ENCODE results near the gene POMGNT1. TPM values are rescaled to one million over a fixed set of nuclear protein-coding genes. Genes with fewer than 3 reads are reported as not detected.

The POMGNT1 gene
- total RNA-seq, 2 experiments from 2014 or later, result 52.8 to 59.0 TPM

- ChIA-PET CTCF (no interaction called here), POLR2A (no interaction called here)
Observed at GRCh38 chr1:46219551-46220520, 21.6 kb upstream of the POMGNT1 start.

GRCh38 chr1:46218443-46218842, 20.2 kb upstream of the POMGNT1 start:
- ChIA-PET CTCF (no interaction called here), POLR2A (no interaction called here)

- POLR2A ChIA-PET, result no interaction called here
- CTCF ChIA-PET, result no interaction called here
Observed at GRCh38 chr1:46215504-46215903, 17.3 kb upstream of the POMGNT1 start.

GRCh38 chr1:46211051-46211450, 12.8 kb upstream of the POMGNT1 start:
- POLR2A ChIA-PET, result no interaction called here
- CTCF ChIA-PET, result interaction anchor here (1.2 kb wide), 1 partner anchor 12 kb away, joined by 3 read pairs; no protein-coding TSS in a partner anchor

DNA sequence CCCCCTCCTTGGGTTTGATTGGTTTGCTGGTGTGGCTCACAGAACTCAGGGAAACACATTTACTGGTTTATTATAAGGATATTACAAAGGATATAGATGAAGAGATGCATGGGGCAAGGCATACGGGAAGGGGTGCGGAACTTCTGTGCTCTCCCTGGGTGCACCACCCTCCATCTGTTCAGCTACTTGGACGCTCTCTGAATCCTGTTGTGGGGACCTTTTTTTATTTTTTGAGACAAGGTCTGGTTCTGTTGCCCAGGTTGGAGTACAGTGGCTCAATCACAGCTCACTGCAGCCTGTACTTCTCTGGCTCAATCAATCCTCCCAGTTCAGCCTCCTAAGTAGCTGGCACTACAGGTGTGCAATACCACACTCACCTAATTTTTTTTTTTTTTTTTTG, 12.3 kb upstream of the POMGNT1 start:
- ChIA-PET CTCF (interaction anchor here (1.2 kb wide), 1 partner anchor 13 kb away, joined by 3 read pairs; no protein-coding TSS in a partner anchor), POLR2A (no interaction called here)

DNA sequence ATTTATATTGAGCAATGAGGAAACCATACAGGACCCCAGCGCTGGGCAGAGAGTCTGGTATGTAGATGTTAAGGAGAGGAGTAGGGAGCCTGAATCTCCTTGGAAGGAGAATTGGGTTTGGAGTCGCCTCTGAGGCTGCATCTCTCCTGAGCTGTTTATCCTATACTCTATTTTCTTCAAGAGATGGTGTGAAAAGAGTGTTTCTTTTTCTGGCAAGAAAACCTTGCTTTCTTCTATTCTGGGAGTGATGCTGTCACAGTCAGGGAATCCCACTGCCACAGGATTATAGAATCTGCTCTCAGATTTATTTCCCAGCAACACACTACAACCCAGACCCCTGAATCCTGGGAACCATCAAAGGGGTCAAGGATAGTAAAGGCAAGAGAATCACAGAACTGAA, 8.2 kb upstream of the POMGNT1 start:
- ChIA-PET CTCF (no interaction called here), POLR2A (no interaction called here)

- POLR2A ChIA-PET, result no interaction called here
- CTCF ChIA-PET, result no interaction called here
Observed at GRCh38 chr1:46205791-46206190, 7.6 kb upstream of the POMGNT1 start.

GRCh38 chr1:46205141-46205540, 6.9 kb upstream of the POMGNT1 start:
- ChIA-PET POLR2A (no interaction called here), CTCF (no interaction called here)

GRCh38 chr1:46204406-46204742, 6.1 kb upstream of the POMGNT1 start:
- ChIA-PET POLR2A (no interaction called here), CTCF (interaction anchor here (0.6 kb wide), 1 partner anchor 200 kb away, joined by 4 read pairs; no protein-coding TSS in a partner anchor)

- CTCF ChIA-PET, result interaction anchor here (0.9 kb wide), 1 partner anchor 20 kb away, joined by 3 read pairs; no protein-coding TSS in a partner anchor
- POLR2A ChIA-PET, result interaction anchor here (0.6 kb wide), 1 partner anchor 130 kb away, joined by 8 read pairs; no protein-coding TSS in a partner anchor
Observed at GRCh38 chr1:46203738-46204405, 5.6 kb upstream of the POMGNT1 start.

GRCh38 chr1:46199233-46199749, 1.1 kb upstream of the POMGNT1 start:
- CTCF ChIA-PET, result interaction anchor here (0.5 to 2.2 kb wide), 2 partner anchors 24 to 39 kb away, joined by 4 to 11 read pairs; no protein-coding TSS in a partner anchor
- POLR2A ChIA-PET, result no interaction called here

DNA sequence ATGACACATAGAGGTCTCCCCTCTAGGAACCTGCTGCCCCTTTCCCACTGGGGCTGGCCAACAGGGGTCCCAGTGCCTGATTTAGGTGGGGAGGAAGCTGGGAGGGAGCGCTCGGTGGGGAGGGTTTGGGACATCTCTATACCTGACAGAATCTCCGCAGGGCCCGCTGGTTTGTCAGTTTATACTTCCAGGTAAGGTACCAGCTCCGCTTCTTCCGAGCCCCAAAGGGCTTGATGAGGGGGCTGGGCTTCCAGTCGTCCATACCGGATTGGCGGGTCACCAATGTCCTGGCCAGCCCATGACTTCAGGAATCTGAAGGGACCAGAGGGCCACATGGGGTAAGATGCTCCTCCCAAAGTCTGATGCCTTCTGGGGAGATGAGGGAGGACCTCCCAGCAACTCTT, 672 bp downstream of the POMGNT1 start:
- CTCF ChIA-PET, result interaction anchor here (0.8 kb wide), 1 partner anchor 49 kb away, joined by 3 read pairs; no protein-coding TSS in a partner anchor
- POLR2A ChIA-PET, result interaction anchor here (0.7 kb wide), 1 partner anchor 83 kb away, joined by 3 read pairs; no protein-coding TSS in a partner anchor

DNA sequence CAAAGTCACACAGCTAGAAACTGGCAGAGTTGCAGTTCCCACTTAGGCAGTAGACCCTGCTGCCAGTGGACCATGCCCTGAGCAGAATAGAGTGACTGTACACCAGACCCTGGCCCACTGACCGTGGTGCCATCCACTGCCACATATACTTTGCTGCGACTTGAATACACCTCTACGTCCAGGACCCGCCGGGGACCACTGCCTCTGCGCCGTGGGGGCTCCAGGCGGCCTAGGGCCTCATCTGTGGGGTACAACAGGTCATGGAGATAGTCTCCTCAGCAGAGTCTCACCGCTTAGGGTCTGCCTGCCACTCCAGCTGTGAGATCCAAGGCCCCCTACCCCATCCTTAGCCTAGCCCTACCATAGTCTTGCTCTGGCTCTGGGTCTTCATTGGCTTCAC, 1.6 kb downstream of the POMGNT1 start:
- CTCF ChIA-PET, result interaction anchor here (1.5 kb wide), 1 partner anchor 17 kb away, joined by 3 read pairs; no protein-coding TSS in a partner anchor

GRCh38 chr1:46194641-46195193, 3.5 kb downstream of the POMGNT1 start:
- CTCF ChIA-PET, result no interaction called here
- POLR2A ChIA-PET, result no interaction called here

More for the DNA sequence above, 1.6 kb downstream of the POMGNT1 start:
- POLR2A ChIA-PET, result no interaction called here

DNA sequence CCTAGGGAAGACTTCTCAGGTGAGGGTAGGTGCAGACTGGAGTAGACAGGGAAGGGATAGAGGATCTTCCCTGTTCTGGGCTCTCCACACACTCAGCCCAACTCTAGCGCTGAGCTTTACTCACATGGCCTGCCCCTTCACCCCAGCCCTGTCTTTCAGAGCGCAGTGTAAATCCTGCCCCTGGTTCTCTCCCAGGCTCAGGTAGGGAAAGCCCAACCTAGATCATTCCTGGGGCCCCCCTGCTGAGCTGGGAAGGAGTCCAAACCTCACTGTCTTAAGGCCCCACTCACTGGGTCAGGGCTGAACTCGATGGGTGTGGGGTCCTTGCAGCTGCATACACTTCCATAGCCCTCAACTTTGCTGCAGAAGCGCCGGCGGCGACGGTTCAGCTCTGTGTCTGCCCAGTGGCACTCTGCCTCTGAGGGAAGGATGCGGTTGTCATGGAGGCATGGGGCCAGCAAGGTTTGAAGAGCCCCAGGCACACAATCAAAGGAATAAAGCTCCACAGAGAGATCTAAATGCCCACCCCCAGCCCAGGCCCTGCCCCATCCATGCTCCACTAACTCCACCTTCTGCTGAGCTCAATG, 4.2 kb downstream of the POMGNT1 start:
- ChIA-PET POLR2A (no interaction called here), CTCF (no interaction called here)

- CTCF ChIA-PET, result no interaction called here
Observed at GRCh38 chr1:46193285-46193684, 4.9 kb downstream of the POMGNT1 start.

DNA sequence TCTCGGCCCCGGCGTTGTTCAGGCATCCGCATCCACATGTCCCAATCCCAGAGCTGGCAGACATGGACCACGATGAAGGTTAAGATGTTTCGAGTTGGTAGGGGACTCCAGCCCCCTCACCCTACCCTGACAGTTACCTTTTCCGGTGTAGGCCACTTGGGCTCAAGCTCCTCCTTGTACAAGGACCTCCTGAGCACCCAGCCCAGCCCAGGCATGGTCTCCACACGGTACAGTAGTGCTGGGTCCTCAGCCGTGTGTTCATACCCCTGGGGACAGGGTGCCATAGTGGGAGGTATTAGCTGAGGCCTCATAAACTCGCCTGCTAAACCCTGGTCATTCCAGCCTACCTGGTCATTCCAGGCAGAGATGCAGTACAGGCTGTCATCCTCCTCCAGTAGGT, 6.1 kb downstream of the POMGNT1 start:
- ChIA-PET CTCF (interaction anchor here (1.5 kb wide), 1 partner anchor 31 kb away, joined by 6 read pairs; no protein-coding TSS in a partner anchor), POLR2A (no interaction called here)

More at GRCh38 chr1:46193285-46193684, 4.9 kb downstream of the POMGNT1 start:
- POLR2A ChIA-PET, result no interaction called here

GRCh38 chr1:46191033-46191701, 7.1 kb downstream of the POMGNT1 start:
- ChIA-PET CTCF (interaction anchor here (1.5 kb wide), 1 partner anchor 32 kb away, joined by 6 read pairs; no protein-coding TSS in a partner anchor), POLR2A (no interaction called here)

DNA sequence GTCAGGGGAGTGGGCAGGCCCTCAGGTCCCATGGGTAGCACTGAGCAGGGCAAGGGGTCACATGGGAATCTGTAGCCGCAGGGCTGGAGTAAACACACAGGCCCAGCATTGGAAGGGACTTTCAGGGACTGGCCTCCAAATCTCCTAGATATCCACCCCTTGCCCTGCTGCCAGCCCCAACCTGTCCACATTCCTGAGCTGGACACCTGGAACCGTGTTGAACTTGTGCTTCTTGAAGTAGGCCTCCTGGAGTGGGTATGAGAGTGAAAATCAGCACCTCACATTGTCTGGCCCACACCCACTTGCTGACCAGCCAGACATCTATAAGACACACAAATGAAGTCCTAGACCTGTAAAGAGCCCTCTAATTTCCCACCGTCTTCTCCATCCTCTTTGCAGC, 7.7 kb downstream of the POMGNT1 start:
- POLR2A ChIA-PET, result no interaction called here
- CTCF ChIA-PET, result no interaction called here
